ENCODE data around the gene SLC13A1. TPM values are rescaled to one million over a fixed set of nuclear protein-coding genes. Genes with fewer than 3 reads are reported as not detected.
"Not testable (repeated sequence)": the region's sequence is repeated elsewhere in the genome, so short reads cannot be mapped to it uniquely, and the experiment has no call there.

The SLC13A1 gene, protein sequence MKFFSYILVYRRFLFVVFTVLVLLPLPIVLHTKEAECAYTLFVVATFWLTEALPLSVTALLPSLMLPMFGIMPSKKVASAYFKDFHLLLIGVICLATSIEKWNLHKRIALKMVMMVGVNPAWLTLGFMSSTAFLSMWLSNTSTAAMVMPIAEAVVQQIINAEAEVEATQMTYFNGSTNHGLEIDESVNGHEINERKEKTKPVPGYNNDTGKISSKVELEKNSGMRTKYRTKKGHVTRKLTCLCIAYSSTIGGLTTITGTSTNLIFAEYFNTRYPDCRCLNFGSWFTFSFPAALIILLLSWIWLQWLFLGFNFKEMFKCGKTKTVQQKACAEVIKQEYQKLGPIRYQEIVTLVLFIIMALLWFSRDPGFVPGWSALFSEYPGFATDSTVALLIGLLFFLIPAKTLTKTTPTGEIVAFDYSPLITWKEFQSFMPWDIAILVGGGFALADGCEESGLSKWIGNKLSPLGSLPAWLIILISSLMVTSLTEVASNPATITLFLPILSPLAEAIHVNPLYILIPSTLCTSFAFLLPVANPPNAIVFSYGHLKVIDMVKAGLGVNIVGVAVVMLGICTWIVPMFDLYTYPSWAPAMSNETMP
- not detected for polyA plus RNA-seq (2013, experiment 1 of 2; ENCODE audit: insufficient read length)
- 0.10 TPM for polyA plus RNA-seq (2013, experiment 2 of 2; ENCODE audit: insufficient read length)

DNA sequence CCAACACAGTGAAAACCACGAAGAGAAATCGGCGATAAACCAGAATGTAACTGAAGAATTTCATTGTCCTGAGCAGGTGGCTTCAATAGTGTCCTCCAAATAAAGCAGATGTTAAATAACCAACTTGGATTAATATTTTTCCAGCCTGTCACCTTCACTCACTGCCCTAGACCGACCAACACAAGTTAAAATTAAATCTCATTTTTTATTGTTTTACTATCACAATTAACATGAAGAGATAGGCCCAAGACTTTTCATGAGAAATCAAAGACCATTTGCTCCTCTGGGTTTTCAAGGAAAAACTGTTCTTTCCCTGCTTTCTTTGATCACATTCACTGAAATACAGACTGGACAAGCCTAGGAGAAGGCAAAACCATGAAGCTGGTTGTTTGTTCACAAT, at the start of gene SLC13A1:
SLC13A1 (minus strand) TSS at position 87 of the 400 bp plus-strand sequence; CDS start at position 64, 23 bp downstream.
- no peak for DNase-seq

DNA sequence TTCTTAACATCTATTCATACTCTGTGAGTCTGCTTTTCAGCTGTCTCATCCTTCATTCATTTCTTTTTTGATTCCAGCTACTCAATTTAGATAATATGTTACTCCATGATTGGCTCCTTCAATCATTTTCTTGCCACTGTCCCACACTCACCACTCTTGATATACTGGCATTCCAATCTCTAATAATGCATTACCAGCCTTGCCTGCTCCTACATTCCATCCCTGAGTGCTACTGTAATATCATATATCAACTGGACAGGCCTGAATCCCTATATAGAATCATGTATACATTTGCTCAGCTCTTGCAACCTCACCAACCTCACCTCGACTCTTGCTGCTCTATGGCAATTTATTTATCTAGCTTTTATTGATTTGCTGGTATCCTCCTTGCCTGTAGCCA, 45.0 kb upstream of the SLC13A1 start:
- DNase-seq: no peak

GRCh38 chr7:123242467-123243092, 42.8 kb upstream of the SLC13A1 start:
- no peak for DNase-seq

GRCh38 chr7:123241809-123242208, 42.0 kb upstream of the SLC13A1 start:
- DNase-seq: no peak

GRCh38 chr7:123231021-123232000, 31.5 kb upstream of the SLC13A1 start:
- no peak for DNase-seq

- no peak for DNase-seq
These were observed 30.8 kb upstream of the SLC13A1 start for GRCh38 chr7:123230603-123231002.

DNA sequence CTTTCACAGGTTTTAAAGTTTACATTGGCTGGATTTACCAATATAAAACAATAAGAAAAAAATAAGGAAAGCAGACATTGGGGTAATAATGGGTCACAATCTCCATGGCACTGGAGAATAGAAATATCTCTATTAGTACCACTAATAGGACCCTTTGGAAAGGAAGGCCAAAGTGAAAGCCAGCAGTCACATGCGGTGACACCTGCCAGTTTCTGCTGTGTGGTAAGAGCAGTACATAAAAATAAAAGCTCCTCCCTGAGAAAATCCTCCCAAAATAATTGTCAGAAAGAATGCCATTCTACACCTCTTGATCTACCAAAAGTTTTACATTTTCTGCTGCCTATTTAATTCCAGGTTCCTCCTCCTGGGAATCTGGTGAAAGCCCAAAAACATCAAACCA, 30.4 kb upstream of the SLC13A1 start:
- no peak for DNase-seq

DNA sequence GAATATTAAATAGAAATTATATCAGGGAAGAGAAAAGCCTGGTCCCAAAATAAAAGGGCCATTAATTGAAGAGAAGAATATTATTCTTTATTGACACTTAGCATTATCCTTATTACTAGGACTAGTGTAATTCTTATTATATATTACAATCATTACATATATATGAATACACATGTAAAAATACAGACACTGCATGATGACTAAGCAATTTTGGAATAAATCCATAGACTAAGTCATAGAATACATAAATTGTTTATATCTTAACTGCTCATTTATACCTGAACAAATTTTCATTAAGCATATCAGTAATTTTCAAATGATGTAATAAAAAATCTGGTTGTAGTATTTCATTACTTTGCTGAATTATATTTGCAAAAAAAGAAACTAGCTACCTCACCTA, 29.7 kb upstream of the SLC13A1 start:
- no peak for DNase-seq

GRCh38 chr7:123227666-123228065, 27.9 kb upstream of the SLC13A1 start:
- DNase-seq: not testable (repeated sequence)

GRCh38 chr7:123220396-123220795, 20.6 kb upstream of the SLC13A1 start:
- DNase-seq: no peak

DNA sequence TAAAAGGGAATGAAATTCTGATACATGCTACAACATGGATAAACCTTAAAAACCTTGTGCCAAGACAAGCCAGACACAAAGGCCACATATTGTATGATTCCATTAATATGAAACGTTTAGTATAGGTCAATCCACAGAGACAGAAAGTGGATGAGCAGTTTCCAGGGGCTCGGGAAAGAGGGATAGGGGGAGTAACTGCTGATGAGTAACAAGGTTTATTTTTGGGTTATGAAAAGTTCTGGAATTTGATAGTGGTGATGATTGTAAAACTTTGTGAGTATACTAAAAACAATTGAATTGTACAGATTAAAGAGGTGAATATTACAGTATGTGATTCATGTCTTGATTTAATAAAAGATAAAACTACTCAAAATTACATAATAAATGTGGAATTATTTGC, 19.1 kb upstream of the SLC13A1 start:
- no peak for DNase-seq

GRCh38 chr7:123216825-123217224, 17.1 kb upstream of the SLC13A1 start:
- no peak for DNase-seq

GRCh38 chr7:123215350-123215749, 15.6 kb upstream of the SLC13A1 start:
- DNase-seq: no peak

DNA sequence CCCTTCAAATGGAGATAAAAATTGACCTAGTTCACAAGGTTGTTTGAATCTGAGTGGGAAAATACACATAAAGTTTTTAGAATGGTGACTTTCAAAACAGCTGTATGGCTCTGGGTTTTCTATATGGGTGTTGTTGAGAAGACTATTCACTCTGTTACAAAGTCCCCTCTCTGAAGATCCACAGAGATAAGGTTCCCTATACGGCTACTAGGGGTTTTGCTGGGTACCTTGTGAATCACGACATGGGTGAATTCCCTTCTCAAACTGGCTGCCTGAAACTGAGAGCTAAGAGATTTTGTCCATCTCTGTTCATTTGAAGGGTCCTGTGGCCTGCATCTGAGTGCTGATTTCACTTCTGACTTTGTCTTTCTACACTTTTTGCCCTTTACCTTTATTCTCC, 11.8 kb upstream of the SLC13A1 start:
- no peak for DNase-seq

DNA sequence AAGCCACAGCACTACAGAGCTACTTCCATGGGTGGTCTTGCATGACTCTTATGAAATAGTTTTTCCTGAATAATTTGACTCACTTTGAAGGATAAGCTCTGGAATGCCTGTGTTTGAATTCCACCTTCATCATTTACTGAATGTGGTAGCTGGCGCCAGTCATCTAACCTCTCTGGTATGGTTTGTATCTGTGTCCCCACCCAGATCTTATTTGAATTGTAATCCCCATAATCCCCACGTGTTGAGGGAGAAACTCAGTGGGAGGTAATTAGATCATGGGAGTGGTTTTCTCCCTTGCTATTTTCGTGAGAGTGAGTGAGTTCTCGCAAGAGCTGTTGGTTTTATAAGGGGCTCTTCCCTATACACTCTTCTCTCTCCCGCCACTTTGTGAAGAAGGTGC, 11.2 kb upstream of the SLC13A1 start:
- DNase-seq: peak; percentile 5

DNA sequence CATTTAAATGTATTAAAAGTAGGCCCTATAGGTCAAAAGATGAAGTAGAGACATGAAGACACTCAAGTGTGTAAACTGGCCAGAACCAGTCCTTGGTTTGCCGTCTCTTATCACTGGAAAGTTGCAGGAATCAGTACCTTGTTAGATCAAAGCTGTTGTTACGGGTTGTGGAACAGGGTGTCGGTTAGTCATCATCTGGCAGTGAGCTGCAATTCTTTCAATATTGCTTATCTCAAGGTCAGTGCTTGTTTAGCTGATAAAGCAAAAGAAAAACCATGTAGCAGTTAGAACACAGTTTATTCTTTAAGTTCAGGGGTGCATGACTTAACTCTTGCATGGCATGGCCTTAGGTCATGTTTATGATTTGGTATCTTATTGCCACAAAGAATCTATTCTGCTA, 10.0 kb upstream of the SLC13A1 start:
- no peak for DNase-seq

DNA sequence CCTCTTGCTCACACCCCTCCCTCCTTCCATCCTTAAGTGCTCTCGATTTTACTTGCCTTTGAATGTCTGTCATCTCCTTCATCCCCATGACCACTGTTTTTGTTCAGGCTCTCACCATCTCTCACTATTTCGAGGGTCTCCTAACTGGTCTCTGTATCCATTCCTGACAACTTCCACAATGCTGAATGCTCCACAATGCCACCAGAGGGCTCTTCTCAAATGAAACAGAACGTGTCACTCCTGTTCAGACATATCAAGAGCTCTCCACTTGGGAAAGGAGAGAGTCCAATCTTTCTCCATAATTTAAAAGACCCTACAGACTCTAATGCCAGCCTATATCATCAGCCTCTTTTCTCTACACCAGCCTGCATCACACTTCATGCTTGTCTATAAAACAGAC, 9.0 kb upstream of the SLC13A1 start:
- DNase-seq: no peak

GRCh38 chr7:123204206-123204835, 4.6 kb upstream of the SLC13A1 start:
- DNase-seq: no peak

- no peak for DNase-seq
These were observed 2.1 kb upstream of the SLC13A1 start for GRCh38 chr7:123201901-123202300.

GRCh38 chr7:123198668-123199652, 809 bp downstream of the SLC13A1 start:
- no peak for DNase-seq

DNA sequence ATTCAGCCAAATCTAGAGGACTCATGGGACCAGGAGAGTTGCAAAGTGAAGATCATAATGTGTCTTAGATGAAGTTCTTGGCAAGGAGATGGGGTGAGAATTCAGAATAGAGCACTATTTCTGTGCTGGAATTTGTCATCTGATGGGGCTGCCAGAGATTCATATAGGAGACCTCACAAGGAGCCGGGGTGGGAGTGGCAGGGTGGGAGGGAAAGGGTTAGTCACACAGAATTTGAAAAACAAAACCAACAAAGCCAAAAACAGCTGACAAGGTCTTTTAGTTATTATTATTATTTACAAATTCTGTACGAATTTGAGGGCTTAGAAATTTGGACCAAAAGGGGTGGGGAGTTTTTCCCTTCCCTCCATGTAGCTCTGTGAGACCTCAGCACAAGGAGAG, 1.7 kb downstream of the SLC13A1 start:
- no peak for DNase-seq

Data from fibroblast of skin of scalp (primary cell).